ENCODE measurements around the gene PER2. TPM values are rescaled to one million over a fixed set of nuclear protein-coding genes. Genes with fewer than 3 reads are reported as not detected.

PER2 gene
- total and polyA plus RNA-seq, 12 donors = 1.4 to 19.0 (median 7.1) TPM

DNA sequence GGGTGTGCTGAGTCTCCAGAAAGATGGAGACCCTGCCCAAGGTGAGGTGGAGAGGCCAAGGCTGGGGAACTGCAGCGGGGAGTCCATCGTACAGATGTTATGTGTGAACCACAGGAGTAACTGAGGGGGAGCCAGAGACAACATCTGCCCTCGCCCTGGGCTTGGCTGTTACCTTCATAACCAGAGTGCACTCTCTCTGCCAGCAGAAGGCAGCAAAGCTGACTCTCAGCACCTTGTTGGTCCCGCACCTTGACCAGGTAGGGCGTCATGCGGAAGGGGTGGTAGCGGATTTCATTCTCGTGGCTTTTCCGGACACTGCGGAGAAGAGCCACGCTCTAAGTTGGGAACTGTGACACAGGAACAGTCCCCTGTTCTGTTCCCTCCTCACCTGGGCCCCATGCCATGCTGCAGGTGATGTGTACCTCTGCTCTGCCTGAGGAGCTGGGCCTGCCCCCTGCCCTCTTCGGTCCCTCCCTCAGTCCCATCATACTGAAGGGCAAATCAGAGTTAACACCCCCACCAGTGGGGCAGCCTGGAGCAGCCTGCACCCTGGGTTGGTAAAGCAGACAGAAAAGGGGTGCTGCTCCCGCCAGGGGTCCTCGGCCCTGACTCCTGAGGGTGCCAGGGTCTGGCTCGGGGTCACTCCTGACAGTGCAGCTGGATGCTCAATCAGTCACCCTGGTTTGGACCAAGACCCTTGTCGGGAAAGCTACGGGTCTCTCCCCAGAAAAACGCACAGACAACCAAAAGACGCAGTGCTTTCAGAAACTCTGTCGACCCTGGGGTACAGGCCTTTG is 20.3 kb downstream of the PER2 start:
- ATAC-seq = peak in 1 of 8 donors; percentile 21
- TF ChIP-seq, protein P1, sequence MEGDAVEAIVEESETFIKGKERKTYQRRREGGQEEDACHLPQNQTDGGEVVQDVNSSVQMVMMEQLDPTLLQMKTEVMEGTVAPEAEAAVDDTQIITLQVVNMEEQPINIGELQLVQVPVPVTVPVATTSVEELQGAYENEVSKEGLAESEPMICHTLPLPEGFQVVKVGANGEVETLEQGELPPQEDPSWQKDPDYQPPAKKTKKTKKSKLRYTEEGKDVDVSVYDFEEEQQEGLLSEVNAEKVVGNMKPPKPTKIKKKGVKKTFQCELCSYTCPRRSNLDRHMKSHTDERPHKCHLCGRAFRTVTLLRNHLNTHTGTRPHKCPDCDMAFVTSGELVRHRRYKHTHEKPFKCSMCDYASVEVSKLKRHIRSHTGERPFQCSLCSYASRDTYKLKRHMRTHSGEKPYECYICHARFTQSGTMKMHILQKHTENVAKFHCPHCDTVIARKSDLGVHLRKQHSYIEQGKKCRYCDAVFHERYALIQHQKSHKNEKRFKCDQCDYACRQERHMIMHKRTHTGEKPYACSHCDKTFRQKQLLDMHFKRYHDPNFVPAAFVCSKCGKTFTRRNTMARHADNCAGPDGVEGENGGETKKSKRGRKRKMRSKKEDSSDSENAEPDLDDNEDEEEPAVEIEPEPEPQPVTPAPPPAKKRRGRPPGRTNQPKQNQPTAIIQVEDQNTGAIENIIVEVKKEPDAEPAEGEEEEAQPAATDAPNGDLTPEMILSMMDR (IDR thresholded peaks at IDR 0.05) = no peak
- Histone ChIP-seq H3K4me1 (peaks cover 3 to 20% (median 17%) of the 10 kb centered on the region in 9 donors), H3K9me3 (no peaks in the 10 kb centered on the region), H3K27me3 (no peaks in the 10 kb centered on the region), H3K27ac (no peak overlapping the region), H3K36me3 (peaks cover 0 to 90% (median 59%) of the 10 kb centered on the region in 9 donors), H3K4me3 (no peak overlapping the region)
- WGBS, 2 donors = 94 to 95% methylated on average over 20 of the region's 20 CpGs
- intact Hi-C loops (cut with DNase I) = loop anchor here in 3 of 10 donors (10.0 kb wide), 2 partner anchors 103 to 413 kb away; partner anchors contain the start of gene RAMP1 (in 2 of the 3)
- DNase-seq = peak in 1 of 2 donors; percentile 2

DNA sequence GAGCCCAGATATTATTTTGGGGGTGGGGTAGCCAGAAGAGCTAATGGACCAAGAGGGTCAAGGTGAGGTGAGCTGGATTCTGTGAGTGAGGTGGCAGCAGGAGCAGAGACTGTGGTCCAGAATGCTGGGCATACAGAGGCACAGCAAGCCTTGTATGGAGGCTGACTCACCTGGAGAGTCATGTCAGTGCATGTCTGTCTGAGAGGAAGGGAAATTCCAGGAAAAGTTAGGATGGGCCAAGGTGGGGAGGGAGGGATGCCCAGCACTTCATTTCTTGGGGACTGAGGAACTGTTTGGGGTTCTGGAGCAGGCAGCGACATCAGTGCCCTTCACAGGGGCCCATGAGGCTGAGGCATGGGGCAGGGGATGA is 21.1 kb downstream of the PER2 start:
- peaks cover 0 to 89% (median 52%) of the 10 kb centered on the region in 9 donors for H3K36me3 ChIP-seq
- no peak overlapping the region for H3K4me3 ChIP-seq
- TF ChIP-seq, protein P1 (IDR thresholded peaks at IDR 0.05) = no peak
- no peak overlapping the region for H3K27ac ChIP-seq
- peaks cover 3 to 28% (median 23%) of the 10 kb centered on the region in 9 donors for H3K4me1 ChIP-seq
- DNase-seq (peak in 1 of 2 donors; percentile 0), ATAC-seq (no peak)
- no peaks in the 10 kb centered on the region for H3K9me3 ChIP-seq
- no peaks in the 10 kb centered on the region for H3K27me3 ChIP-seq
- intact Hi-C loops (cut with DNase I) = loop anchor here in 3 of 10 donors (10.0 kb wide), 2 partner anchors 103 to 413 kb away; partner anchors contain the start of gene RAMP1 (in 2 of the 3)
- WGBS, 2 donors = 93 to 100% methylated on average over 1 of the region's 1 CpG

DNA sequence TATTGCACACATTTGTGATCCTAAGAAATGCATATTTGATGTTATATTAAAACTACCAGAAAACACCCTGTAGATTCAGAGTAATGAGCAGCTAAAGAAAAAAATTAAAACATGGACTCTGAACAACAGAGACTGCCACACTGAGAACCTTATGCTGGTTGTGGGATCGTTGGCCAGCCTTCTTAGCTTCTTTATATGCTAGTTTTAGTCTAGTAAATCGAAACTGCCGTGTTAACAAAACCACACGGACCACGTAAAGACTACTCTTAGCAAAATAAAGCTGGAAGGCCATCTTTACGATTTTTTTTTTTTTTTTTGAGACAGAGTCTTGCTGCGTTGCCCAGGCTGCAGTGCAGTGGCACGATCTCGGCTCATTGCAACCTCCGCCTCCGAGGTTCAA is 22.8 kb downstream of the PER2 start:
- ATAC-seq = no peak
- Histone ChIP-seq H3K9me3 (no peaks in the 10 kb centered on the region), H3K4me1 (peaks cover 3 to 37% (median 27%) of the 10 kb centered on the region in 9 donors), H3K27me3 (no peaks in the 10 kb centered on the region), H3K27ac (no peak overlapping the region), H3K36me3 (peaks cover 0 to 88% (median 40%) of the 10 kb centered on the region in 9 donors), H3K4me3 (no peak overlapping the region)
- 96% methylated on average over 11 of the region's 11 CpGs for WGBS, 2 donors
- TF ChIP-seq, protein P1 (IDR thresholded peaks at IDR 0.05) = no peak
- no peak for DNase-seq
- intact Hi-C loops (cut with DNase I) = loop anchor here in 3 of 10 donors (10.0 kb wide), 2 partner anchors 101 to 411 kb away; partner anchors contain the start of gene RAMP1 (in 2 of the 3)

DNA sequence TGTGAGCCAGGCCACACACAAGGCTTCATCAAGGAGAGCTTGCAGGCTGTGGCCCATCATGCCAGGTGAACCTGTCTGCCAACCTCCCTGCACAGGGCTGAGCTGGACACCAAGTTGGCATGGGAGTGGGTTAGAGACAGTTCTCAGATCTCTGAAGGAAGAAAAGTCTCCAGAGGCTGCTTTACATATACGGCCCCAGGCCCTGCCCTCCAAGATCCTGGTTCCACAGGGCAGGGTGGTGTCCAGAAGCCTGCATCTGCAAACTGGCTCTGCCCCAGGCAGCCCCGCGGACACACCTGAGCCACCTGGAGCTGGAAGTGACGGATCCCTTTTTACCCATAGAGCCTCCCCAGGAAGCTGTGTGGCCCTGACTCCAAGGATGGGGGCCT is 24.3 kb downstream of the PER2 start:
- DNase-seq (no peak), ATAC-seq (peak in 3 of 8 donors; percentile 3 to 9 (median 5))
- Histone ChIP-seq H3K27me3 (no peaks in the 10 kb centered on the region), H3K4me1 (peaks cover 3 to 42% (median 29%) of the 10 kb centered on the region in 9 donors), H3K9me3 (no peaks in the 10 kb centered on the region), H3K36me3 (peaks cover 0 to 91% (median 46%) of the 10 kb centered on the region in 9 donors), H3K4me3 (no peak overlapping the region), H3K27ac (peak overlapping the region in 8 of 10 donors; percentile 34 to 70 (median 55))
- intact Hi-C loops (cut with DNase I) = loop anchor here in 6 of 10 donors (5.0 to 10.0 kb wide), 4 partner anchors 99 to 409 kb away; partner anchors contain the start of gene RAMP1 (in 4 of the 6)
- WGBS, 2 donors = 72 to 74% methylated on average over 4 of the region's 4 CpGs
- TF ChIP-seq, protein P1 (IDR thresholded peaks at IDR 0.05) = no peak
